Measurements from ENCODE around the gene GCSAM.

GCSAM gene

GRCh38 chr3:112132975-112133448 lies at the start of gene GCSAM:
Gene GCSAM (minus strand): TSS chr3:112133248. CDS start chr3:112133120, 128 bp downstream.
- DNase-seq: peak; percentile 18 to 37

GRCh38 chr3:112175646-112176045 lies 42.6 kb upstream of the GCSAM start:
- DNase-seq: no peak

GRCh38 chr3:112175037-112175436 lies 42.0 kb upstream of the GCSAM start:
- no peak for DNase-seq

- no peak for DNase-seq
These were observed 38.1 kb upstream of the GCSAM start for GRCh38 chr3:112171144-112171543.

- no peak for DNase-seq
These were observed 37.0 kb upstream of the GCSAM start for GRCh38 chr3:112170046-112170445.

GRCh38 chr3:112167758-112168157 lies 34.7 kb upstream of the GCSAM start:
- no peak for DNase-seq

GRCh38 chr3:112149136-112149535 lies 16.1 kb upstream of the GCSAM start:
- no peak for DNase-seq

- DNase-seq: no peak
These were observed 10.6 kb upstream of the GCSAM start for GRCh38 chr3:112143689-112144088.

- no peak for DNase-seq
These were observed 10.2 kb upstream of the GCSAM start for GRCh38 chr3:112143251-112143650.

GRCh38 chr3:112141293-112141692 lies 8.2 kb upstream of the GCSAM start:
- DNase-seq: no peak

- DNase-seq: no peak
These were observed 7.5 kb upstream of the GCSAM start for GRCh38 chr3:112140584-112140983.

GRCh38 chr3:112138219-112138969 lies 5.3 kb upstream of the GCSAM start:
- no peak for DNase-seq

GRCh38 chr3:112137781-112138180 lies 4.7 kb upstream of the GCSAM start:
- no peak for DNase-seq

GRCh38 chr3:112136959-112137693 lies 4.1 kb upstream of the GCSAM start:
- DNase-seq: peak; percentile 58 to 85

- no peak for DNase-seq
These were observed 3.0 kb upstream of the GCSAM start for GRCh38 chr3:112136046-112136445.

- DNase-seq: no peak
These were observed 1.5 kb upstream of the GCSAM start for GRCh38 chr3:112134335-112135124.

GRCh38 chr3:112133626-112134334 lies 732 bp upstream of the GCSAM start:
- DNase-seq: no peak

- DNase-seq: no peak
These were observed 494 bp downstream of the GCSAM start for GRCh38 chr3:112132554-112132953.

GRCh38 chr3:112132088-112132487 lies 960 bp downstream of the GCSAM start:
- DNase-seq: no peak

GRCh38 chr3:112131111-112131510 lies 1.9 kb downstream of the GCSAM start:
- DNase-seq: no peak

GRCh38 chr3:112130638-112130993 lies 2.4 kb downstream of the GCSAM start:
- DNase-seq: no peak

- DNase-seq: no peak
These were observed 3.0 kb downstream of the GCSAM start for GRCh38 chr3:112129925-112130637.
